ENCODE results near the gene MSL2. TPM values are rescaled to one million over a fixed set of nuclear protein-coding genes. Genes with fewer than 3 reads are reported as not detected.
"Not testable (repeated sequence)": the region's sequence is repeated elsewhere in the genome, so short reads cannot be mapped to it uniquely, and the experiment has no call there.

MSL2 gene
- polyA plus RNA-seq, 1 experiment: 9.1 TPM

GRCh38 chr3:136166507-136166906 is 29.6 kb downstream of the MSL2 start:
- POLR2A ChIA-PET: no interaction called here
- DNase-seq (ENCODE audit: low read depth, low spot score): no peak
- H3K9me3 ChIP-seq (ENCODE audit: control insufficient read depth, insufficient read depth, low read length): no peaks in the 10 kb centered on the region
- CTCF ChIA-PET: no interaction called here
- no peak overlapping the region for H3K27ac ChIP-seq (ENCODE audit: low read depth, low read length)
- TF ChIP-seq CTCF (IDR thresholded peaks at IDR 0.05; ENCODE audit: low read depth, low read length): no peak
- H3K4me3 ChIP-seq (ENCODE audit: low read depth, low read length): no peak overlapping the region
- no peaks in the 10 kb centered on the region for H3K27me3 ChIP-seq (ENCODE audit: control insufficient read depth, insufficient read depth, low read length)

- H3K4me3 ChIP-seq (ENCODE audit: low read depth, low read length); CTCF ChIA-PET; H3K27ac ChIP-seq (ENCODE audit: low read depth, low read length); H3K9me3 ChIP-seq (ENCODE audit: control insufficient read depth, insufficient read depth, low read length); H3K27me3 ChIP-seq (ENCODE audit: control insufficient read depth, insufficient read depth, low read length); DNase-seq (ENCODE audit: low read depth, low spot score); POLR2A ChIA-PET: not testable (repeated sequence)
These were observed 32.5 kb downstream of the MSL2 start for GRCh38 chr3:136163607-136164006.

- ChIA-PET POLR2A (no interaction called here), CTCF (interaction anchor here (1.0 kb wide), 1 partner anchor 9 kb away, joined by 3 read pairs; no protein-coding TSS in a partner anchor)
- no peaks in the 10 kb centered on the region for H3K27me3 ChIP-seq (ENCODE audit: control insufficient read depth, insufficient read depth, low read length)
- H3K27ac ChIP-seq (ENCODE audit: low read depth, low read length): no peak overlapping the region
- no peaks in the 10 kb centered on the region; the same call in 1 of the 2 replicates for H3K9me3 ChIP-seq (ENCODE audit: control insufficient read depth, insufficient read depth, low read length)
- no peak overlapping the region for H3K4me3 ChIP-seq (ENCODE audit: low read depth, low read length)
- TF ChIP-seq CTCF (IDR thresholded peaks at IDR 0.05; ENCODE audit: low read depth, low read length): no peak
- DNase-seq (ENCODE audit: low read depth, low spot score): no peak
These were observed 33.8 kb downstream of the MSL2 start for GRCh38 chr3:136162322-136162721.

DNA sequence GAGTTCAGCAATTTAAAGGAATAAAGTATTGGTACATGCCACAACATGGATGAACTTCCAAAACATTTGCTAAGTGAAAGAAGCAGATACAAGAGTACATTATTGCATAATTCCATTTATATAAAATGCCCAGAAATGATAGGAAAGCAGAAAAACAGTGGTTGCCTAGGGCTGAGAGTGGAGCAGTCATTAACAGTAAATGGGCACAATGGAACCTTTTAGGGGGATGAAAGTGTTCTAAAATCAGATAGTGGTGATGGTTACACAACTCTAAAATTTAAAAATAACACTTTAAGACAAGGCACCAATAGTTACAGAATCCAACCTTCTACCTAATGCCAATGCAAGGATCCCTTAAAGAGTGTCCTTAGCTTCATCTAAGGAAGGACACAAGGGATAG is 34.6 kb downstream of the MSL2 start:
- Histone ChIP-seq H3K27me3 (ENCODE audit: control insufficient read depth, insufficient read depth, low read length) (no peaks in the 10 kb centered on the region), H3K9me3 (ENCODE audit: control insufficient read depth, insufficient read depth, low read length) (no peaks in the 10 kb centered on the region; the same call in 1 of the 2 replicates), H3K27ac (ENCODE audit: low read depth, low read length) (no peak overlapping the region), H3K4me3 (ENCODE audit: low read depth, low read length) (no peak overlapping the region)
- ChIA-PET CTCF (interaction anchor here (1.0 kb wide), 1 partner anchor 10 kb away, joined by 3 read pairs; no protein-coding TSS in a partner anchor), POLR2A (no interaction called here)
- DNase-seq (ENCODE audit: low read depth, low spot score): no peak
- TF ChIP-seq CTCF (IDR thresholded peaks at IDR 0.05; ENCODE audit: low read depth, low read length): no peak

- H3K9me3 ChIP-seq (ENCODE audit: control insufficient read depth, insufficient read depth, low read length): no peaks in the 10 kb centered on the region
- DNase-seq (ENCODE audit: low read depth, low spot score): no peak
- no peak overlapping the region for H3K27ac ChIP-seq (ENCODE audit: low read depth, low read length)
- ChIA-PET POLR2A (no interaction called here), CTCF (interaction anchor here (0.6 to 0.7 kb wide), 2 partner anchors 17 to 1357 kb away, joined by 3 to 14 read pairs; no protein-coding TSS in a partner anchor)
- TF ChIP-seq CTCF (IDR thresholded peaks at IDR 0.05; ENCODE audit: low read depth, low read length): no peak
- no peak overlapping the region for H3K4me3 ChIP-seq (ENCODE audit: low read depth, low read length)
- H3K27me3 ChIP-seq (ENCODE audit: control insufficient read depth, insufficient read depth, low read length): no peaks in the 10 kb centered on the region
These were observed 43.2 kb downstream of the MSL2 start for GRCh38 chr3:136152963-136153362.
